Spleen (tissue), 11 donors: ENCODE measurements around the gene DLG2. TPM values are rescaled to one million over a fixed set of nuclear protein-coding genes. Genes with fewer than 3 reads are reported as not detected.

Experiments used
- DNase-seq: peaks from one replicate; pipeline ENCODE4 v3.0.0-alpha.2; 2020
- H3K27ac ChIP-seq, 8 donors: fragments of 200-600 bp; sonication (generic) in 7 of 8; 1 replicate in 4 of 8; 2 replicates in 4 of 8; pipeline versions ENCODE4 v1.5.0 to v1.8.0; 2016 to 2021; ENCODE audit warnings: inconsistent platforms in 4 of 8, mild to moderate bottlenecking in 4 of 8, moderate library complexity in 1 of 8
- H3K27me3 ChIP-seq, 7 donors: fragments of 200-600 bp; sonication (generic) in 6 of 7; replicated peaks in 1 of 7; 1 replicate in 4 of 7; 2 replicates in 3 of 7; pipeline versions ENCODE4 v1.5.0 to v1.8.0; 2016 to 2021; ENCODE audit warnings: inconsistent platforms in 3 of 7, mild to moderate bottlenecking in 1 of 7
- H3K36me3 ChIP-seq, 6 donors: fragments of 200-600 bp; sonication (generic) in 5 of 6; 1 replicate in 4 of 6; 2 replicates in 2 of 6; pipeline versions ENCODE4 v1.5.0 to v1.8.0; 2016 to 2021; ENCODE audit warnings: inconsistent platforms in 2 of 6
- H3K4me1 ChIP-seq, 6 donors: fragments of 200-600 bp; sonication (generic) in 5 of 6; 1 replicate in 3 of 6; 2 replicates in 3 of 6; pipeline versions ENCODE4 v1.5.0 to v1.8.0; 2016 to 2021; ENCODE audit warnings: inconsistent platforms in 3 of 6
- H3K4me3 ChIP-seq, 8 donors: fragments of 200-600 bp; sonication (generic) in 7 of 8; 1 replicate in 4 of 8; 2 replicates in 4 of 8; pipeline versions ENCODE4 v1.5.0 to v1.8.0; 2016 to 2021; ENCODE audit warnings: inconsistent platforms in 4 of 8, mild to moderate bottlenecking in 4 of 8, moderate library complexity in 2 of 8
- H3K9me3 ChIP-seq, 8 donors: fragments of 200-600 bp; sonication (generic) in 7 of 8; 1 replicate in 4 of 8; 2 replicates in 4 of 8; pipeline versions ENCODE4 v1.5.0 to v1.8.0; 2016 to 2021; ENCODE audit warnings: inconsistent platforms in 4 of 8
- CTCF ChIP-seq, 11 experiments: fragments of 200-600 bp in 7 of 11; fragments of 450-650 bp in 4 of 11; sonication (generic) in 4 of 11; IDR thresholded peaks in 8 of 11; conservative IDR thresholded peaks in 3 of 11; 1 replicate in 7 of 11; 2 replicates in 4 of 11; pipeline versions ENCODE4 v1.4.0 to v1.8.0; 2016 to 2021; ENCODE audit warnings: antibody characterized with exemption in 11 of 11, inconsistent platforms in 4 of 11, mild to moderate bottlenecking in 1 of 11
- POLR2A ChIP-seq, 3 donors: fragments of 450-650 bp; IDR thresholded peaks; one replicate each; pipeline ENCODE4 v1.5.1; 2017; ENCODE audit warnings: antibody characterized with exemption in 3 of 3, mild to moderate bottlenecking in 1 of 3
- POLR2AphosphoS5 ChIP-seq, 3 donors: sonication (generic); formaldehyde crosslinking; IDR thresholded peaks; one replicate each; pipeline ENCODE4 v1.5.1; 2017; ENCODE audit warnings: antibody characterized with exemption in 3 of 3
- WGBS, 5 donors: extraction: QIAGEN DNeasy Blood & Tissue Kit in 3 of 5; methylation state at CpG; one replicate each; pipeline versions ENCODE4 v1.1.5 to v1.1.7; 2013 to 2018; 5-methylcytosine and 5-hydroxymethylcytosine counted together
- intact Hi-C: fragments of 100-400 bp; cut with DNase I; formaldehyde crosslinking; loops from one replicate; pipeline ENCODE4 v1.15.0; 2023; ENCODE audit warnings: low total_unique reads
- polyA plus RNA-seq, 3 donors: library from polyadenylated mRNA; stranded (reverse); fragments of 200-250 nt; gene quantifications; one replicate each; pipeline ENCODE4 v1.2.1, GENCODE V29; 2013
- total RNA-seq, 7 donors: library from RNA; depleted of rRNA in 3 of 7; stranded (reverse); fragments of >200 nt in 3 of 7; fragmentation: NEBNext Ultra II Directional in 4 of 7; extraction: Animal tissue kit (Norgen Biotek cat#: 25700) in 4 of 7; gene quantifications; one replicate each; pipeline versions ENCODE4 v1.1.0 to v1.2.1, GENCODE V29; 2016 to 2021
- donor health status: healthy with polysubstance abuse.
- donor health status: DM: no; HTN: no; CAD: no; lungs with moderate emphysema.
- donor health status: DM: no; HTN: no; CAD: no.
- donor health status: Bipolar disorder and iron deficiency.
- donor health status: healthy.
- donor health status: DM: no; HTN: no; CAD: no.
- donor health status: DM: yes; HTN: yes; CAD: no.

DLG2 gene
- total and polyA plus RNA-seq, 10 donors: 0.43 to 12.7 (median 7.9) TPM

- H3K36me3 ChIP-seq: no peaks in the 10 kb centered on the region
- H3K4me3 ChIP-seq: no peak overlapping the region
- DNase-seq: no peak
- H3K9me3 ChIP-seq: peaks cover 0 to 25% (median 10%) of the 10 kb centered on the region in 8 donors
- no peaks in the 10 kb centered on the region for H3K4me1 ChIP-seq
- no peak for TF ChIP-seq CTCF (IDR thresholded peaks at IDR 0.05 in 8 of 11, conservative IDR thresholded peaks at IDR 0.05 in 3 of 11)
- no peak for TF ChIP-seq POLR2A (IDR thresholded peaks at IDR 0.05)
- TF ChIP-seq POLR2AphosphoS5 (IDR thresholded peaks at IDR 0.05): no peak
- intact Hi-C loops: no loop called here
- 81 to 87% (median 85%) methylated on average over 3 of the region's 3 CpGs for WGBS, 5 donors
- H3K27ac ChIP-seq: no peak overlapping the region
- H3K27me3 ChIP-seq: no peaks in the 10 kb centered on the region
Observed at GRCh38 chr11:84157639-84158038, 1469.5 kb downstream of the DLG2 start.

- intact Hi-C loops: no loop called here
- no peak overlapping the region for H3K4me3 ChIP-seq
- H3K4me1 ChIP-seq: no peaks in the 10 kb centered on the region
- 59 to 75% (median 70%) methylated on average over 2 of the region's 2 CpGs for WGBS, 5 donors
- H3K9me3 ChIP-seq: peaks cover 0 to 6% (median 0%) of the 10 kb centered on the region in 8 donors
- no peak for TF ChIP-seq CTCF (IDR thresholded peaks at IDR 0.05 in 8 of 11, conservative IDR thresholded peaks at IDR 0.05 in 3 of 11)
- no peak for TF ChIP-seq POLR2AphosphoS5 (IDR thresholded peaks at IDR 0.05)
- no peak for TF ChIP-seq POLR2A (IDR thresholded peaks at IDR 0.05)
- H3K27ac ChIP-seq: no peak overlapping the region
- H3K36me3 ChIP-seq: no peaks in the 10 kb centered on the region
- no peak for DNase-seq
- no peaks in the 10 kb centered on the region for H3K27me3 ChIP-seq
Observed at GRCh38 chr11:84146826-84147225, 1480.3 kb downstream of the DLG2 start.

GRCh38 chr11:84145616-84146185 is 1481.4 kb downstream of the DLG2 start:
- H3K27ac ChIP-seq: no peak overlapping the region
- TF ChIP-seq POLR2AphosphoS5 (IDR thresholded peaks at IDR 0.05) (no peak), CTCF (IDR thresholded peaks at IDR 0.05 in 8 of 11, conservative IDR thresholded peaks at IDR 0.05 in 3 of 11) (no peak), POLR2A (IDR thresholded peaks at IDR 0.05) (no peak)
- intact Hi-C loops: no loop called here
- H3K9me3 ChIP-seq: peaks cover 0 to 6% (median 0%) of the 10 kb centered on the region in 8 donors
- H3K4me1 ChIP-seq: no peaks in the 10 kb centered on the region
- 55 to 66% (median 56%) methylated on average over 4 of the region's 4 CpGs for WGBS, 5 donors
- DNase-seq: no peak
- no peak overlapping the region for H3K4me3 ChIP-seq
- no peaks in the 10 kb centered on the region for H3K36me3 ChIP-seq
- H3K27me3 ChIP-seq: no peaks in the 10 kb centered on the region

GRCh38 chr11:84144531-84144930 is 1482.6 kb downstream of the DLG2 start:
- Histone ChIP-seq H3K4me1 (no peaks in the 10 kb centered on the region), H3K9me3 (peaks cover 0 to 6% (median 0%) of the 10 kb centered on the region in 8 donors), H3K27ac (no peak overlapping the region), H3K27me3 (no peaks in the 10 kb centered on the region), H3K4me3 (no peak overlapping the region), H3K36me3 (no peaks in the 10 kb centered on the region)
- intact Hi-C loops: no loop called here
- no peak for DNase-seq
- TF ChIP-seq CTCF (IDR thresholded peaks at IDR 0.05 in 8 of 11, conservative IDR thresholded peaks at IDR 0.05 in 3 of 11) (no peak), POLR2AphosphoS5 (IDR thresholded peaks at IDR 0.05) (no peak), POLR2A (IDR thresholded peaks at IDR 0.05) (no peak)
